CD14-positive monocyte (primary cell): ENCODE data around the gene RIT2. TPM values are rescaled to one million over a fixed set of nuclear protein-coding genes. Genes with fewer than 3 reads are reported as not detected.

Source experiments
- DNase-seq, 3 donors: peaks; one replicate each; pipeline ENCODE4 v3.0.0-alpha.2; 2011 to 2022
- H2AFZ ChIP-seq: 2 replicates; pipeline ENCODE4 v1.6.0; 2012; ENCODE audit warnings: mild to moderate bottlenecking, low read depth, low read length, inconsistent platforms; ENCODE audit not compliant: insufficient read depth, poor library complexity, severe bottlenecking
- H3K27ac ChIP-seq, 2 donors: 1 replicate in 1 of 2; 2 replicates in 1 of 2; pipeline ENCODE4 v1.5.1; 2012 to 2013; ENCODE audit warnings: low read length in 2 of 2, control low read depth in 1 of 2, inconsistent platforms in 1 of 2, low read depth in 1 of 2, mild to moderate bottlenecking in 1 of 2
- H3K27me3 ChIP-seq, 2 donors: one replicate each; pipeline versions ENCODE4 v1.6.0 to v1.6.1; 2011 to 2013; ENCODE audit warnings: low read length in 2 of 2; ENCODE audit not compliant: control insufficient read depth in 2 of 2, insufficient read depth in 2 of 2
- H3K36me3 ChIP-seq, 2 donors: replicated peaks in 1 of 2; 1 replicate in 1 of 2; 2 replicates in 1 of 2; pipeline versions ENCODE4 v1.5.1 to v1.6.1; 2012 to 2013; ENCODE audit warnings: low read length in 2 of 2, control low read depth in 1 of 2, inconsistent platforms in 1 of 2, mild to moderate bottlenecking in 1 of 2; ENCODE audit not compliant: insufficient read depth in 2 of 2, control insufficient read depth in 1 of 2
- H3K4me1 ChIP-seq, 2 donors: 1 replicate in 1 of 2; 2 replicates in 1 of 2; pipeline versions ENCODE4 v1.5.1 to v1.6.1; 2012 to 2013; ENCODE audit warnings: low read length in 2 of 2, control low read depth in 1 of 2, inconsistent platforms in 1 of 2, mild to moderate bottlenecking in 1 of 2, moderate library complexity in 1 of 2; ENCODE audit not compliant: insufficient read depth in 2 of 2, control insufficient read depth in 1 of 2
- H3K4me2 ChIP-seq: replicated peaks from 2 replicates; pipeline ENCODE3; 2012; ENCODE audit warnings: low read length, moderate library complexity, mild to moderate bottlenecking; ENCODE audit not compliant: poor library complexity, severe bottlenecking; ENCODE audit errors: extremely low read depth
- H3K4me3 ChIP-seq, 3 experiments: fragments of 200-600 bp in 1 of 3; sonication (generic) in 1 of 3; replicated peaks in 1 of 3; 1 replicate in 2 of 3; 2 replicates in 1 of 3; pipeline ENCODE4 v1.5.1; 2011 to 2013; ENCODE audit warnings: low read length in 3 of 3, mild to moderate bottlenecking in 3 of 3, control low read depth in 2 of 3, low read depth in 2 of 3, inconsistent platforms in 1 of 3, moderate library complexity in 1 of 3
- H3K79me2 ChIP-seq: 2 replicates; pipeline ENCODE4 v1.6.0; 2012; ENCODE audit warnings: mild to moderate bottlenecking, control low read depth, inconsistent platforms, low read length, moderate library complexity; ENCODE audit not compliant: insufficient read depth
- H3K9ac ChIP-seq: 2 replicates; pipeline ENCODE4 v1.6.0; 2017; ENCODE audit warnings: low read length, mild to moderate bottlenecking; ENCODE audit not compliant: insufficient read depth, poor library complexity, severe bottlenecking
- H3K9me3 ChIP-seq, 2 donors: replicated peaks in 1 of 2; 1 replicate in 1 of 2; 2 replicates in 1 of 2; pipeline versions ENCODE4 v1.5.1 to v1.6.1; 2012 to 2013; ENCODE audit warnings: low read length in 2 of 2, control low read depth in 1 of 2; ENCODE audit not compliant: control insufficient read depth in 1 of 2, insufficient read depth in 1 of 2
- H4K20me1 ChIP-seq: 2 replicates; pipeline ENCODE4 v1.6.0; 2012; ENCODE audit warnings: mild to moderate bottlenecking, low read length, control low read depth, moderate library complexity; ENCODE audit not compliant: insufficient read depth
- H3K27ac Mint-ChIP-seq, 7 donors: one replicate each; pipeline ENCODE4 v1.8.0; 2020; ENCODE audit warnings: mild to moderate bottlenecking in 7 of 7, mixed read lengths in 7 of 7, moderate library complexity in 6 of 7, inconsistent platforms in 2 of 7
- H3K27me3 Mint-ChIP-seq, 3 donors: one replicate each; pipeline ENCODE4 v1.8.0; 2021 to 2022; ENCODE audit warnings: low read depth in 3 of 3, mild to moderate bottlenecking in 3 of 3, mixed read lengths in 3 of 3, moderate library complexity in 3 of 3, inconsistent platforms in 1 of 3
- H3K36me3 Mint-ChIP-seq, 2 donors: one replicate each; pipeline ENCODE4 v1.8.0; 2020; ENCODE audit warnings: mixed read lengths in 2 of 2, inconsistent platforms in 1 of 2, mild to moderate bottlenecking in 1 of 2
- H3K4me1 Mint-ChIP-seq: one replicate; pipeline ENCODE4 v1.8.0; 2020; ENCODE audit warnings: mild to moderate bottlenecking, mixed read lengths
- H3K4me3 Mint-ChIP-seq, 2 donors: one replicate each; pipeline ENCODE4 v1.8.0; 2020; ENCODE audit warnings: mild to moderate bottlenecking in 2 of 2, mixed read lengths in 2 of 2, moderate library complexity in 1 of 2
- H3K9me3 Mint-ChIP-seq, 7 donors: one replicate each; pipeline ENCODE4 v1.8.0; 2020 to 2022; ENCODE audit warnings: mixed read lengths in 7 of 7, mild to moderate bottlenecking in 6 of 7, moderate library complexity in 6 of 7, inconsistent platforms in 2 of 7
- WGBS: methylation state at CpG from one replicate; pipeline ENCODE4 v1.1.5; 2013; ENCODE audit warnings: missing lambda C conversion rate; ENCODE audit not compliant: insufficient coverage; 5-methylcytosine and 5-hydroxymethylcytosine counted together
- intact Hi-C, 2 donors: fragments of 100-400 bp; cut with micrococcal nuclease; formaldehyde crosslinking; loops; one replicate each; pipeline versions ENCODE4 v1.15.0 to v1.15.1; 2023
- polyA plus RNA-seq, 3 donors: library from polyadenylated mRNA; depleted of rRNA in 1 of 3; unstranded in 2 of 3; stranded (reverse) in 1 of 3; fragments of 300-500 nt in 2 of 3; fragments of >200 nt in 1 of 3; fragmentation: Illumina TruSeq in 2 of 3; gene quantifications; 1 replicate in 2 of 3; 2 replicates in 1 of 3; pipeline ENCODE4 v1.2.3, GENCODE V29; 2012 to 2021
- TF ChIP-seq, protein P1 (sequence below): fragments of 200-600 bp; IDR thresholded peaks from one replicate; pipeline ENCODE4 v1.8.0; 2022; ENCODE audit warnings: antibody characterized with exemption, mild to moderate bottlenecking

The RIT2 gene
- polyA plus RNA-seq, 3 donors: not detected

DNA sequence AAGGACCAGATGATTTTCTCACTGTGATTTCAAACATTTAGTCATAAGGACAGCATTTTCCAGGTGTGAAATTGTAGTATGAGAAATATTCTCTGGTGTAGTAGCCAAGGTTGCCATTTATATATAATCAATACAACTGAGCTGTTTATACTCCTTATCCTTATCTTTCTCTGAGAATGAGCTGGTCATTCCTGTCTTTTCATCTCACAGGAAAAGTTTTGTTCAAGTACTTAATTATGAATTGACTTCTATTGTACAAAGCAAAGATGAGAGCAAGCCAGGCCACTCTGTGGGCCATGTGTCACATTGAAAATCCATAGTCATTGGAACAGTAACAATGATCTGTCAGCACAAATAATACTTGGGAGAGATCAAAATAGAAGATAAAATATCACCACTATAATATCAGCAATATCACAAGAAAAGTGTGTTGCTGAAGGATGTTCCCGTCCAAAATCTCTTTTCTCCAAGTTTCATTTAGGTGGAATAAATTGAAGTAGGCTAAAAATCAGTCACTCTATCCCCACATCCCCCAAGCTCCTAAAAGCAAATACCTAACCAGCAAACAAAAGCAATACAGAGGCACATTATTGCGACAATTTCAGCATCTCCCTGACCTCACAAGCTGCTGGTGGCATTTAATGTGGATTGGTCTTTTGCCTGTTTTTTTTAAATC lies 2.1 kb downstream of the RIT2 start:
- no peaks in the 10 kb centered on the region for H3K36me3 ChIP-seq
- H3K79me2 ChIP-seq: no peaks in the 10 kb centered on the region
- H3K4me3 Mint-ChIP-seq: no peak overlapping the region
- H3K27ac Mint-ChIP-seq: no peak overlapping the region
- DNase-seq: no peak
- H3K4me3 ChIP-seq: no peak overlapping the region
- no CpG with 5 or more reads among the region's 2 CpGs for WGBS
- H3K27ac ChIP-seq: no peak overlapping the region
- H3K36me3 Mint-ChIP-seq: no peaks in the 10 kb centered on the region
- H3K4me1 Mint-ChIP-seq: no peaks in the 10 kb centered on the region
- intact Hi-C loops: no loop called here
- no peaks in the 10 kb centered on the region for H3K27me3 Mint-ChIP-seq
- H3K9ac ChIP-seq: no peak overlapping the region
- no peaks in the 10 kb centered on the region for H3K27me3 ChIP-seq
- H3K4me1 ChIP-seq: no peaks in the 10 kb centered on the region
- no peaks in the 10 kb centered on the region for H3K9me3 Mint-ChIP-seq
- no peaks in the 10 kb centered on the region for H4K20me1 ChIP-seq
- H3K9me3 ChIP-seq: no peaks in the 10 kb centered on the region
- TF ChIP-seq, protein P1, sequence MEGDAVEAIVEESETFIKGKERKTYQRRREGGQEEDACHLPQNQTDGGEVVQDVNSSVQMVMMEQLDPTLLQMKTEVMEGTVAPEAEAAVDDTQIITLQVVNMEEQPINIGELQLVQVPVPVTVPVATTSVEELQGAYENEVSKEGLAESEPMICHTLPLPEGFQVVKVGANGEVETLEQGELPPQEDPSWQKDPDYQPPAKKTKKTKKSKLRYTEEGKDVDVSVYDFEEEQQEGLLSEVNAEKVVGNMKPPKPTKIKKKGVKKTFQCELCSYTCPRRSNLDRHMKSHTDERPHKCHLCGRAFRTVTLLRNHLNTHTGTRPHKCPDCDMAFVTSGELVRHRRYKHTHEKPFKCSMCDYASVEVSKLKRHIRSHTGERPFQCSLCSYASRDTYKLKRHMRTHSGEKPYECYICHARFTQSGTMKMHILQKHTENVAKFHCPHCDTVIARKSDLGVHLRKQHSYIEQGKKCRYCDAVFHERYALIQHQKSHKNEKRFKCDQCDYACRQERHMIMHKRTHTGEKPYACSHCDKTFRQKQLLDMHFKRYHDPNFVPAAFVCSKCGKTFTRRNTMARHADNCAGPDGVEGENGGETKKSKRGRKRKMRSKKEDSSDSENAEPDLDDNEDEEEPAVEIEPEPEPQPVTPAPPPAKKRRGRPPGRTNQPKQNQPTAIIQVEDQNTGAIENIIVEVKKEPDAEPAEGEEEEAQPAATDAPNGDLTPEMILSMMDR: no peak
- no peak overlapping the region for H2AFZ ChIP-seq
- H3K4me2 ChIP-seq: no peak overlapping the region

DNA sequence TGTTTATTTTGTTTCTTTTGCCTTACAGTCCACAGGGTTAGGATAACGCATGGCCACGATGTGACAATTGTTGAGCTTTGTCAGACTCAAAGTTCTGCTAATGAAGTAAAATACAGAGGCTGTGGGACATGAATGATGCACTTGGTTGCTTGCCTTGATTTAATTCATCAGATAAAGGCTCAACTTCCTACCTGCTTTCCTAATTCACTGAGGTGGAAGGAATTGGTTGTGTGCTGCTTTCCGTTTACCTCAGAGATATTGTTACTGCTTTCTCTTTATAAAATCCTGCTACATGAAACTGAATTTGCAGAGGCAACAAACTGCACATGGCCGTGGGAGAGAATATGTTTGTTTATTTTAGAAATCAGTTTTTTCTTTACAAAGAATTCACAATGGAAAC lies 6.6 kb downstream of the RIT2 start:
- TF ChIP-seq, protein P1: no peak

More for the DNA sequence above, 6.6 kb downstream of the RIT2 start:
- Histone ChIP-seq H4K20me1 (no peaks in the 10 kb centered on the region), H3K36me3 (no peaks in the 10 kb centered on the region), H3K4me3 (no peak overlapping the region), H3K79me2 (no peaks in the 10 kb centered on the region), H3K4me2 (no peak overlapping the region), H3K9me3 (no peaks in the 10 kb centered on the region), H3K27me3 (no peaks in the 10 kb centered on the region), H3K27ac (no peak overlapping the region), H3K4me1 (no peaks in the 10 kb centered on the region), H3K9ac (no peak overlapping the region), H2AFZ (no peak overlapping the region)
- Mint-ChIP-seq H3K27ac (no peak overlapping the region), H3K36me3 (no peaks in the 10 kb centered on the region), H3K9me3 (no peaks in the 10 kb centered on the region), H3K4me3 (no peak overlapping the region), H3K4me1 (no peaks in the 10 kb centered on the region), H3K27me3 (peaks cover 0 to 3% (median 2%) of the 10 kb centered on the region in 3 donors)
- 29% methylated on average over 2 of the region's 4 CpGs for WGBS
- intact Hi-C loops: no loop called here
- no peak for DNase-seq
